HG03342 (cell line): ENCODE results near the gene ADTRP.
A peak's percentile ranks its signal among the peaks of the same experiment; 100 is the strongest.

Experiments used
- ATAC-seq: cut with Tn5 transposase; IDR thresholded peaks from one replicate; pipeline ENCODE4 v1.9.1; 2021; ENCODE audit warnings: mild to moderate bottlenecking, moderate library complexity; ENCODE audit not compliant: unreplicated experiment

The ADTRP gene, protein sequence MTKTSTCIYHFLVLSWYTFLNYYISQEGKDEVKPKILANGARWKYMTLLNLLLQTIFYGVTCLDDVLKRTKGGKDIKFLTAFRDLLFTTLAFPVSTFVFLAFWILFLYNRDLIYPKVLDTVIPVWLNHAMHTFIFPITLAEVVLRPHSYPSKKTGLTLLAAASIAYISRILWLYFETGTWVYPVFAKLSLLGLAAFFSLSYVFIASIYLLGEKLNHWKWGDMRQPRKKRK

DNA sequence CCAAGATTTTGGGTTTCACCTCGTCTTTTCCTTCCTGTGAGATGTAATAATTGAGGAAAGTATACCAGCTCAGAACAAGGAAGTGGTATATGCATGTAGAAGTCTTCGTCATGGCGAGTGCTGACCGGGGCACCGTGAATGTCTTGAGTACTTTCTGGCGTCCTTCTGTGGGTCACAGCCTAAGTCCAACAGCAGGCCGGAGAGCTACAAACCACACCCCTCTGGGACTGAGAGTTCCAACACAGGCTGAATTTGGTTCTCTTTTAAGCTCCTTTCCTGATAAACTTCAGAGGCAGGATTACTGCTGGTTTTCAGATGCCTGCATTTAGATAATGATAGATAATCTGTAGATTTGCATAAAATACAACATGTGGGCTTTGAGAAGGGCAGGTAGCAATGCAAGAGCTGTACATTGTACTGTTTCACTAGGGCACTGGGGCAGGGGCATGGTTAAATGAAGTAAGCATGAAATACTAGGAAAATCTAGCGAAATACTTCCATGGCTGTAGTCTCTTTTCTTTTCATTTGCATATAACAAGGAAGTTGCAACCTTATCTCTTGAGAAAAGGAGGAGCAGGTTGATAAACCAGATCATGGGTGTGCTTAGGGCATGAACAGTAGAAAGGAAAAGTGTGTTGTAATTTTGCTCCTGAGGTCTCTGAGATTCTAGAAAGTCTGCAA, at the start of gene ADTRP:
Gene ADTRP, minus strand, starts transcription at position 156 of the 681 bp plus-strand sequence. Its CDS starts 44 bp downstream, at position 112.
- no peak for ATAC-seq

DNA sequence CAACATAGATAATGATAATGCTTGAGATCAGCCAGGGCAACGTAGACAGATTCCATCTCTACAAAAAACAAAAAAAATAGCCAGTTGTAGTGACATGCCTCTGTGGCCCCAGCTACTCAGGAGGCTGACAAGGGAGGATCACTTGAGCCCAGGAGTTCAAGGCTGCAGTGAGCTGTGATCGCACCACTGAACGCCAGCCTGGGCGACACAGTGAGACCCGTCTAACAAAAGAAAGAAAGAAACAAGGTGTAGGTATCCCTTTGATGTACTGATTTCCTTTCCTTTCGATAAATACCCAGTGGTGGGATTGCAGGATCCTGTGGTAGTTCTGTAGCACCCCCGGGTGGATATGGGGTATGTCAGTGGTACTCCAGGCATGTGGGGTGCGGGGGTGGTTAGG, 48.2 kb upstream of the ADTRP start:
- ATAC-seq, result no peak

DNA sequence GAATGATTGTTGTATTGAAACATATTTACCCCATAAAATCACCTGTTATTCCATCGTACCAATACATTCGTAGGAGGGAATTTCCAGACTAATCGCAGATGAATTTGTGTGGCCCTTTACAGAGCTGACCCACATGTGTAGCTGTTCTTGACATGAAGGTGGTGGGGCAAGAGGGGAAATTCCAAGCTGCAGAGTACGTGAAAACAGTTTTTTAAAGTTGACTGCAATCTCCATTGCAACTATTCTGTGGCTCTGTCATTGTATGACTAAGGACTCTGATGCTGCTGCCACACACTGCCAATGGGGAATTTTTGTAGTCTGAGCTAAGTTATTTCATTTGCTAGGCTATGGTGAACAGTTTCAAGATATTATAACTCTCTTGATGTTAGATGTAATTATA, 46.4 kb upstream of the ADTRP start:
- peak; percentile 70 for ATAC-seq

DNA sequence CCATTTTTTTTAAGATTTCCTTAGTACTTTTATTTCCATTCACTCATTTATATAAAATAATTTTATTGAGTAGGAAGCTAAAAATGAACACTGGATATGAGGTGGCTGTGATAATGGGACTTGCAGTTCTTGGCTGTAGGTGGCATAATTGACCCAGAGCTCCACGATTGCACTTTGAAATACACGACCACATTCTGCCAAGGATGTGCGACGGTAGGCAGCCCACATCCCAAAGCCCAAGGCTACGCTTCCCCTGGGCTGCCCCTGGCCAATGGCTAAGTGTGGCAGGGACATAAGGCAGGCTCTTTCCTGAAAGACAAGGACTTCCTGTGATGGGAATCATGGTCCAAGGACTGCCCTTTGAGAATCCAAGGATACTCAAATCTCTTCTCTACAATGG, 43.7 kb upstream of the ADTRP start:
- ATAC-seq, result no peak

DNA sequence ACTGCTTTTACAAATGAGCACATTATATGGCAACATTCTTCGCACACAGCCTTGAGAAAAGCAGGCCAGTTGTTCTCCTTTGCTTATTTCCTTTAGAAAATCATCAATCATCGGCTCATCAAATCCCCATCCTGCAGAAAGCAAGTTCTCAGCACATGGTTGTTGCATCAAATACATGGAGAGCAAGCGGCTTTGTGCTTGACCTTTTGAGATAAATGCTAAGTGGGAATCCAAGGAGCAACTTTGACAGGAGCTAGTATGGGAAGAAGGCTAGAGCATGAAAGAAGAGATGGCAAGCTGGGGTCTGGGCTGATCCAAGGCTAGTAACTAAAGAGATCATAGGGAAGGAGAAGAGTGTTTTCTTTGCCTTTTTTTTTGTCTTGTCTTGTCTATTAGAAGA, 43.2 kb upstream of the ADTRP start:
- no peak for ATAC-seq

DNA sequence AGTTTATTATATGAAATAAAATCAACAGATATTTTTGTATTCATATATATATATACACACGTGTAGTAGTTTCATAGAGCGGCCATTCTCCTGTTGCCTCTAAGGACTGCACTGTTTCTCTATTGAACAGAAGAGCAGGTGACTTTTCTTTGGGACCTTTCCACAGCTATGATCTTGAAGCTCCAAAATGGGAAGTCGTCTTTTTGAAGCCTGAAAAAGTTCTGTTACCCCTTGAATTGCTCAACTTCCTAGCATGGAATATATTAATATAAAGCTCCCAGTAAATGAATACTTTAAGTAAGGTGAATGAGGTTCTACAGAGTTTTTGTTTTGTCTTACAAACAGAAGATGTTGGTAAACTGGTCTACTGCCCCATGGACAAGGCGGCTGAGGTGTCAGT, 42.2 kb upstream of the ADTRP start:
- no peak for ATAC-seq

DNA sequence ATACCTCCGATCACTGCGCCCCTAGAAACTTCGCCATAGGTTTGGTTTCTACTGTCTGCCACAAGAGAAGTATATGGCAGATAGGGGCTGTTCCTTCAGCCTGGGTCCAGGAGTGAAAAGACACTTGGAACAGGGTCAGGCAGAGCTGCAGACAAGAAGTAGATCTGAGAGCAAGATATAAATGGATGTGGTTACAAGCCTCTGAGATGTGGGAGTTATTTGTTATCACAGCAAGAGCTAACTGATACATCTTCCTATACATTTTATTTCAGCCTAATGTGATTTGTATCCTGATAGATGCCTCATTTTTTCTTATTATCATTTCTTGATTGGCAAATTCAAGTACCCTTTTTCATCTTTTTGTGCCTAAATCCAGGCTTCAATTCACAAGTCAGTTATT, 40.9 kb upstream of the ADTRP start:
- no peak for ATAC-seq

DNA sequence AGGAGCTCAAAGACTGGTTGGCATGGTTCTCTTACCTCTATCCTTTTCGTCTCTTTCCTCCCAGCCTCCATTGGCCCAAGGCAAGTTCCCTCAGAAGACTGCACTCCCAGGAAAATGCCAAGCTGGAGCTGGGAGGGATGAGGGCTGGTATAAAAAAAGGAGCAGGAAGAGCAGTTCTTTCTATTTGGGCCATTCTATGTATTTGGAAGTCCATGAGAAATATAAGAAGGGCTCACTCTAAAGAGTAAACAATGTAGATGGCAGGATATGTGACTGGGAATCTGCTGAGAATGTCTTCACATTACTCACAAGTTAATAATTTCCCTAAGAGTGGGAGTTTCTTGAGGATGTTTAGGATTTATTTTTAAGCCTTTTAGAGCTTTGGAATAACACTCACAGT, 36.6 kb upstream of the ADTRP start:
- ATAC-seq, result no peak

DNA sequence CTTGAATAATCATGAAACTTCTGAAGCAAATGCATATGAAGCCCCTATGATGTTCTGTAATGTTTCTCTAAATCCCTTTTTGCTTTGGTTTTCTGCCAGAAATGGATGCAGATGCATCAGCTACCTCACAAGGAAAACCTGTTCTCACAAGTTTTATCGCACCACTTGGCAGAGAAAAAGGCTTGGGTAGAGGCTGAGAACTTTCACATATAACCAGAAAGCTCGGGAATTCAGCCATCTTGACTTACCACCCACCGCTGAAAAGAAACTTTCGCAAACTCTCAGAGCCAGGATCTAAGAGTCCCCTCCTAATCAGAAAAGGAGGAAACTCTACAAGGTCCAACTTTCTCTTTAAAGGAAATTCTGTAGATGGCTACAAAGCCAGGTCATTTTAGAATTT, 36.2 kb upstream of the ADTRP start:
- no peak for ATAC-seq

DNA sequence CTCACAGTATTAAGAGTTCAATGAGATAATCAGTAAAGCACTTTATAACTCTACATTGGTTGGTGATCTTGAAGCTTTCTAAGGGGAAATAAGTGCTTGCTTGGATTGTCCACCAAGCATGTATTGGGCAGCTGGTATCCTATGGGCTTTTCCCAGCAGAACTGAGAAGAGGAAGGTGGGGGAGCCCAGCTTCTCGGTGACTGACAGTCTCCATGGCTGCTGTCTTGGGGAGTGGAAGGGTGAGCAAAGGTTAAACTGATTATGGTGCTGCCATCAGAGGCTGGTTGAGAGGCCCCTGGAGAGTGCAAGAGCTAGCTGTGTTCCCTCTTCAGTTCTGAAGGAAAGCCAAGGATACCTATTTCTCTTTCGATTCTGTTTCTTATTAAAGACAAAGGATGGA, 35.5 kb upstream of the ADTRP start:
- ATAC-seq, result no peak

DNA sequence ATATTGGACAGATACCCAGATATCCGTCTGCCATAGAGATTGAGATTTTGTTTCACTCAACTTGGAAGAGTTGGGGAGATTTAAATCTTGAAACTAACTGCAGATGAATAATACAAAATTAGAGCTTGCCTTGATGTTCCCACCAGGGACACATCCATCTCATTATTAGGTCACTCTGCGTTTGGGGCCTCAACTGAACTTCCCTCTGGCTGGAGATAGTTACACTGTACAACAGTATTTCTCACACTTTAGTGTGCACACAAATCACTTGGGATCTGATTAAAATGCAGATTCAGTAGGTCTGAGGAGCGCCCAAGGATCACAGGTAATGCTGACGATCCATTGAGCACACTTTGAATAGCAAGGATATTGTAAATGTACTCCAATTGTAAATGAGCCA, 35.0 kb upstream of the ADTRP start:
- ATAC-seq, result no peak

DNA sequence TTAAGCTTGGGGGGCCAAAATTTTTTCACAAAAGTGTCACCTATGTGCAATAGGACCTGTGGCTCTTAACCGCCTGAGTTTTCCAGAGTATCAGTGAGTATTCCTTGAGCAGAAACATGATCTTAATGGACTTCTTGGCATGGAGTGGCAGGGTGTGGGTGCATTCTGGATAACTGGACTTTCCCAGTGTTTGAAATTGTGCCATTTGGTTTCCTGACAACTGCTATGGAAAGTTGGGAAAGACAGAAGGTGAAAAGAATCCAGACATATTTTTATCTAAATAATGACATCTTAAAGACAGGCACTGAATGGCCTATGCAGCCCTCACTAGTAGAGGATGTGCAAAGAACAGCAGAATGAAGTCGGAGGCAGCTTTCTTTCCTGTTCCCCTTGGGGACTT, 34.3 kb upstream of the ADTRP start:
- no peak for ATAC-seq

DNA sequence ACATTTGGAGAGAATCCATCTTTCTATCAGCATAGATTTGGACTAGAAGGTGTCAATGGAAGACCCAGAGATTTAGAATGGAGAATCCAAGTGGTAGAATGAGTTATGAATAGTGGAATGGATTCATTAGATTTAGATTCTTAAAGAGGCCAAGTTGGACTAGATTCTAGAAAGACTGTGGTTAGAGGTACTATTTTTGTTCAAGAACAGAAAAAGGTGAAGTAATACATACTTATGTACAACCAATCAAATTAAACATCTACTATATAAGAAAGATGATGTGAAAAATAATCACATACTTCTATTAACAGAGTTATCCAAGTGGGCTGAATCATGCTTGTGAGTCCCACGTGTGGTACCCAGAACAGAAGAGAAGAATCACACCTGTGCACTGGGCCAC, 33.8 kb upstream of the ADTRP start:
- ATAC-seq, result no peak

DNA sequence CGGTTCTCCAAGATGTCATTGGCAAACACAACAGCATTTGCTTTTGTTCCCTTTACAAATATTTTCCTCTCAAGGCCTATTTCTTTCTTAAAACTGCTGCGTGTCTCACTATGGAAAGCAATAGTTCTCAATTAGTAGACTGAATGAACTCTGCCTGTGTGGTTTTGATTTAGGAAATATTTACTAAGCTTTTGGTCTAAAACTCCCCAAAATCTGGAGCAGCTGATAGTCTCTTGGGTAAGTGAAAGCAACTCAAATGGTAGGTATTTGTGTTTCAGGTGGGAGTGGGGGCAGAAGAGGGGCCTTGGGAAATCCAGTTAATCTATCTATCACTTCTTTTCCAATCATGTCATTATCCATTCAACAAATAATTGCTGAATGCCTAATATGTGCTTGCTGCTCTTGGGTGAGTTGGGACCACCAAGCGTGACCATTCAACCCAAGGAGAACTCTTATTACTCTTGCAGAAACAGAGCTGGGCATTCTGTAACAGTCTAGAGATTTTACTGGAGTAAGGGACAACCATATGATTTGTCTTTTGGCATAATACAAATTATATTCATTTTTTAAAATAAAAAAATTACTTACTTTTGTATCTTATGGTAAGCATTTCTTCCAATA, 33.2 kb upstream of the ADTRP start:
- ATAC-seq, result no peak

DNA sequence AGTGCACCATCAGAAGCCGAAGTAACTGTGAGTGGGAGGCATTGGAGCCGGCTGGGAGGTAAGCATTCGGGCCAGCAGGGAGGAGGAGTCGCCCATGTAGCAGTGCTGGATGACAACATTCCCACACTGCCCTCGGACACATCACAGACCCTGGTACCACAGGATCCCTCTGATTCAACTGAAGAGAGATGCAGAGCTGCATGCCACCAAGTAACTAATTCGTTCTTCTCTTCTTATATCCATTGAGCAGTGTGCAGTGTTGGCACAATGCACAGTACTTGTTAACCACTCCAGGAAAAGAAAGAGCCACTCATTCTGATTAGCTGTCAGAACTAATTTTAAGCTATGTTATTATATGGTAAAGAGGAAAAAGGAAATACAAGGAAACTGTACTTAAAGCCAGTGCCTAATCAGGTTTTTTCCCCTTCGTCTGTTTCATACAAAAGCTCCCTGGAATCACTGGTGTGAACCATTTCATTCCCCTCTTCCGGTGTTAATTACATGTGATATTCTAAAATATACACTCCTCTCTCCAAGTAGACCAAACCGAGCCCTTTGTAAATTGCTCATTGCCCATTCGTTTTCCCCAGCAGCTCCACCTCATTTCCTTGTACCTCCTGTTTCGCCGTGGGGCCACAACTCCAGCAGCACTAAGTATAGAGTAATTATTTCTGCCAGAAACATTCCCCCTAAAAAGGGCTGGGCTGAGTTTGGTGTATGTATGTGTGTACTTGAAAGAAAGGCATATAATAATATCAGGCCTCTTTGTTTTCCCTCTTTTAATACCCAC, 32.4 kb upstream of the ADTRP start:
- no peak for ATAC-seq

DNA sequence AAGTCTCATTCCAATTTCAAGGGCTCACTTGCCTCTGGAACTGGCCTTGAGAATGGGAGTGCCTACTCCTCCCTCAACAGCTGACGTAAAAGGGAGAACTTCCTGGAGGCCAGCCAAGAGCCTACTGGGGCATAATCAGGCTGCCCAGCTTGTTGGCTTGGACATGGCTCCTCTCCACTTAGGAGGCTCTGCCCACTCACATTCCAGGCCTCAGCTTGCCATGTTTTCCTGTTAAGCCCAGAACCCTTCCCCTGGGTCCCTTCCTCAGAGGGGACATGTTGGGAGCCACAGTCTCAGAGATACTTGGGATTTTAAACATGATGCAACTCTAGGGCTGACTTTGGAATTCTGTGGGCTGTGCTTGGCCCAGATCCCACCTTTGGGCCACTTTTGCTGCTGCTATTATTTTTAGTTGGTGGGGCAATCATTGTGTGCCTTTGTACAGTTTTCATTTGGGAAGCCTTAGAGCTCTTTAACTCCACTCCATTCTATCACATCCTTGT, 31.5 kb upstream of the ADTRP start:
- no peak for ATAC-seq

DNA sequence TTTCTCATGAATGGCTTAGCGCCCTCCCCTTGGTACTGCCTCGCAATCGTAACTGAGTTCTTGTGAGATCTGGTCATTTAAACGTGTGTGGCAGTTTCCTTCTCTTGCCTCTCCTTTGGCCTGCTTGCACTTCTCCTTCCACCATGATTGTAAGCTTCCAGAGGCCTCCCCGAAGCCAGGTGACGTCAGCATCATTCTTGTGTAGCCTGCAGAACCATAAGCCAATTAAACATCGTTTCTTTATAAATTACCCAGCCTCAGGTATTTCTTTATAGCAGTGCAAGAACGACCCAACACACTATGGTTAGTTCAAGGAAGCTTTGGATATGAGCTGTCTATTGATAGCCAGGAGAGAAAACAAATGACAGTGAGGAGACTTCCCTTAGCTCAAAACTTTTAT, 29.5 kb upstream of the ADTRP start:
- ATAC-seq, result no peak

DNA sequence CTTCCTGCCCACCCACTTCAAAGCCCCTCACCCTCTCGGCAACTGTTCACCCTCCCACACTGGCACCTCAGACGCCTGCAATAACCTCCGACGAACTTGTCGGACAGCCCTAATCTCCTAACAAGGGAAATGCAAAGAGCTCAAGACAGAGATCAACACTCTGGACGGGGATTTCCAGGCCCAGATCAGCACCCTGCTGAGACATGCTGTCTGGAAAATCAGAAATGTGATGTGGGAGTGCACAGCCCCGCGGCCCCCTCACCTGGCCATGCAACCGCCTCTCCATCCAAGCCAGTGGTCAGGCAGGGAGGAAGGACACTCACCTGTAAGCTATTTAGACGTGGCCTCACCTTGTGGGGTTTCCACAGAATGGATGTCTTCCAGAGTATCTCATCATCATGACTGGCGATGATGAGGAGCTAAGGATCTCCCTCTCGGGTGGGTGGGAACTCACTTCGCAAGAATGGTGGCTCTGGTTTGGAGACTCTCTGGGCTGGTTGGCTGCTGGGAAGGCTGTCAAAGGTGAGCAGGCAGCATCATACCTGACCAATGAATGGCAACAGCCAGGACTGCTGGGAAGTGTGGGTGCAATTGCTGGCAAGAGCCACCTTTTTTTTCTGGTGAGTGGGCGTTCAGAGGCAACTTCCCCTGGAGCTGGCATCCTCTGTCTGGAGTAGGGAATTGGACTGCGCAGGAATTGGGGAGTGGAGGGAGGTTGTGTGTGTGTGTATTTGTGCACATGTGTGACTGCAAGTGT, 28.1 kb upstream of the ADTRP start:
- no peak for ATAC-seq

DNA sequence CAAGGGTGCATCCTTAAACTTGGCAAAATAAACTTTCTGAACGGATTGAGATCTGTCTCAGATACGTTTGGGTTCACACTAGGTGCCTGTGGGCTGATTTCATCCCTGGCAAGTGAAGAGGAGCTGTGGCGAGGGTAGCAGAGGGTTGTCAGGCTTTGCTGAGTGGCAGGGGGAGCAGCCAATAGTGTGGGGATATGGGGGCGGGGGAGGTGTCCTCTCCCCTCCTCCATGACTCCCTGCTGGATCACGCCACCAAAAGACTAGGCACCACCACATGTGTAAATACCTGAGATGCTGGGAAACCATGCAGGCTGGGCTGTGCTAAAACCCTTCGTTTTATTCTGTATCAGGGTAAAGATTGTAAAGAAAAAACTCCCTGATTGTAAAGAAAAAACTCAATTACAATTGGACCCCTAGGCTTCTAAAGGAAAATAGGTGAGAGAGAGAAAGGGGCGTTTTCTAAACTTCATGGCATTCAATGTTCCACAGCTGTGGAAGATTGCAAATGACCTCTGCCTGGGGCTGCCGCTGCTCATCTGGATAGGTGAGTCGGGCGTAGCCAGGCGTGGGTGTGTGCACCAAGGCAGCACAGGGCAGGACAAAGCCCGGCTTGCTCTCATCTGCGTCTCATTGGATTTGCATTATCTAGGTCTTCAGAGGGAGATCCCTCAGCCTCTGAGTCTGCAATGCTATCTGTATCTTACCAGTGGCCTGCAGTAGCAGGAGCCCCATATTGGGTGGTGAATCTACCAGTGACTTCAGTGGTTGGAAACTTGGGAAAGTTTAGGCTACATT, 26.9 kb upstream of the ADTRP start:
- ATAC-seq, result no peak

DNA sequence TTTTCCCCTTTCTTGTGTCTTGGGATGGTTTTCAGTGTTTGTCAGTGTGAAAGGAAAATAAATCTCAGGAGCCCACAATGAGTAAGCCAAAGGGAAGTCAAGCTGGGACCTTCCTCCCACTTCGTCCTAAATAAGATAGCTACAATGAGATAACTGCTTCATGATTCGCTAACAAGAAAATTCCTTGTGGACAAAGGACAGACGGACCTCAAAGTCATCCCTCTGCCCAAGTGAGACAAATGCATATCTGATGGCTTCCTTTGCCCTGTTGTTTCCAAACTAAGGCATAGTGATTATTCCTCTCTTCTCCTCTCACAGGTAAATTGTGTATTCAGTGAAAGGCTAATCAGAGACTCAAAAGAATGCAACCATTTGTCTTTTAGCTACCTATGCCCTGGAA, 26.1 kb upstream of the ADTRP start:
- ATAC-seq, result no peak
